ENCODE data around the gene CEP104.

CEP104 gene

DNA sequence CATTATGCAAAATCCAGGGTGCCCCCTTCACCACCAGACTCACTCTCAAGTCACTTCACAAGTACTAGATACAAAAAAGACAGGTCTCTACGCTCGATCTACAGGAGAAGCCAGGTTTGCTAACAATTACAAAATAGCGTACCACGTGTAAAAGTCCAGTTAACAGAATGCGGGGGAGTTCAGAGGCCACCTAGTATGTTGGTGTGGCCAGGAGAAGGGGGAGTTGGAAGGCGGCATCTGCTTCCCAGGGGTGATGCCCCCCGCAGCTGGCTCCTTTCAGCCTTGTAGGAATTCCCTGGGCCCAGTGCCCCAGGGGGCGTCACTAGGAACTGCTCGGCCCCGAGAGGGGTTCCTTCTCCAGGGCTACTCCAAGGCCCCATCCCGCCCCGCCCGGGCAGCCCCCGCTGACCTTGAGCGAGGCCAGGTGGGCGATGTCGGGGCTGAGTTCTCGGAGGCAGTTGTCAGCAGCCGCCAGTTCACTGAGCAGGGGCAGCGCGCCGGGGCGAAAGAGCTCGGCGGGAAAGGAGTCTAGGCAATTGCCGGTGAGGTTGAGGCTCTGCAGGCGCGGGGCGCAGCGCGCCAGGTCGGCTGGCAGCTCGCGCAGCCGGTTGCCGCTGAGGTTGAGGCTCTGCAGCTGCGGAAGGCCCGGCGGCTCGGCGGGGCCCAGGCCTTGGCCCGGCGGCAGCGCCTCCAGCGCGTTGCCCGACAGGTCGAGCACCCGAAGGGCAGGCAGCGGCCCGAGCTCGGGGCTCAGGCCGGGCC lies 61.4 kb downstream of the CEP104 start:
- no peak for DNase-seq

DNA sequence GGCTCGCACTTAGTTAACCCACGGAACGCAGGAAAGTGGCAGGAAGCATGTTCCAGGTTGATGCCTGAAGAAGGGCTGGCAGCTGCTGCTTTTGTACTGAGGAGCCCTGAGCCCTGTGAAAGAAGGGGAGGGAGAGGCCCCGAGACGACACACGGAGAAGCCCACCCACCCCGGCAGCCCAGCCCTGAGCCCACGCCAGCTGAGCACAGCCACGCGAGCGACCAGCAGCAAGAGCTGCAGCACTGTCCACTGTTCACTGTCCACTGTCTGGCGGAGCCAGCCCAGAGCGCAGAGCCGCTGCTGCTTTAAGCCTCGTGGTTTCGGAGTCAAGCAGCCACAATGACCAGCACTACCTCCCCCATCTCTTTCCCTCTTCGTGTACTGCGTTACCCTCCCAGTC lies 66.1 kb downstream of the CEP104 start:
- DNase-seq: no peak

DNA sequence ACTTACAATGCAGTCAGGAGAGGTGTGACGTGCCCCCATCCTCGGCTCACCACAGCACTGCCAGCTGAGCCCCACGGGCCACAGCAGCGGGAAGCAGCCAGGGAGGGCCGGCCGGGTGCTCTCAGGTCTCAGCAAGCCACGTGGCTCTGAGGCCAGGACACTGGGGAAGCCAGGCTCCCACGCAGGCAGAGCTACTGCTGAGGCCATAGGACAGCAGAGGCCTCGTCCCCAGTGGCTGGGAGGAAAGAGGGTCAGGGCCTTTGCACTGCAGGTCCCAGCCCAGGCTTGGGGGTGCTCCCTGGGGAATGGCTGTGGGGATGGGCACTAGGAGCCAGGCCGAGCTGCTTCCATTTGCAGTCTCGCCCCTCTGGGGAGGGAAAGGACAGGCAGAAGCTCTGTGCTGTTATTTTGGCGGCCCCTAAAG lies 66.5 kb downstream of the CEP104 start:
- no peak for DNase-seq

DNA sequence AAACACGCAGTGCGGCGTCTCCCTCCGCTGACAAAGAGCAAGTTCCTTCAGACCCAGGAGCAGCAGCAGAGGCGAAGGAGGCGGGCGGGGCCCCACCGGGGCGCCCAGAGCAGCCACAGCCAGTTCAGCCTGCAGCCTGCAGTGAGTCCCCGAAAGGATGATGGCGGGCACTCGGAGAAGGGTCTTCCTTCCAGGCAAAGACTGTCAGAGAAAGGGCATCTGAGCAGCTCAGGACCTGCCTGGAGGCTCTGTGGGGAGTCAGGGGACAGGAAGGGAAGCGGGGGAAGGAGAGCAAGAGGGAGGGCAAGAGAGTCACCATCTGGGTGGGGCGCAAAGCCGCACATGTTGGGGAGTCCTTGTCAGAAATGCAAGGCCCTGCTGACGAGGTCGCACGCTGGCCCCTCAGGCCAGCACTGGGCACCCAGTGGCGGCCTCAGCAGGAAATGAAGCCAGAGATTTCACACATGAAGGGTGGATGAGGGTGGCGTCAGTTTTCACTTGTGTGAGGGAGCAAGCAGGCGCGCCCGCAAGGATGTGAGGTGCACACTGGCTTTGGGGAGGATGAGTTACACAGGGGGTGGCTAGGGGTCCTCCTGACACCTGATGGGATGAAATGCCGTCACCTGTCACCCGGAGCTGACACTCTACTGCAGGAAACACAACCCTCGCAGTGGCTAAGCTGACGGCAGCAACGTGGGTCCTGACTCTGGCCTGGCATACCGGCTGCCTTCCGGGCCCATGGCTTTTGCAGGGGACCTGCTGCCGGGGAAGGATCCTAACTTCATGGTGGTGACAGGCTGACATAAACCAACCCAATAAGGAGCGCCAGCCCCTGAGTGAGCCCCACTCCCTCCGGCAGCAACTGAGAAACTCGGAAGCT lies 67.3 kb downstream of the CEP104 start:
- DNase-seq: no peak

DNA sequence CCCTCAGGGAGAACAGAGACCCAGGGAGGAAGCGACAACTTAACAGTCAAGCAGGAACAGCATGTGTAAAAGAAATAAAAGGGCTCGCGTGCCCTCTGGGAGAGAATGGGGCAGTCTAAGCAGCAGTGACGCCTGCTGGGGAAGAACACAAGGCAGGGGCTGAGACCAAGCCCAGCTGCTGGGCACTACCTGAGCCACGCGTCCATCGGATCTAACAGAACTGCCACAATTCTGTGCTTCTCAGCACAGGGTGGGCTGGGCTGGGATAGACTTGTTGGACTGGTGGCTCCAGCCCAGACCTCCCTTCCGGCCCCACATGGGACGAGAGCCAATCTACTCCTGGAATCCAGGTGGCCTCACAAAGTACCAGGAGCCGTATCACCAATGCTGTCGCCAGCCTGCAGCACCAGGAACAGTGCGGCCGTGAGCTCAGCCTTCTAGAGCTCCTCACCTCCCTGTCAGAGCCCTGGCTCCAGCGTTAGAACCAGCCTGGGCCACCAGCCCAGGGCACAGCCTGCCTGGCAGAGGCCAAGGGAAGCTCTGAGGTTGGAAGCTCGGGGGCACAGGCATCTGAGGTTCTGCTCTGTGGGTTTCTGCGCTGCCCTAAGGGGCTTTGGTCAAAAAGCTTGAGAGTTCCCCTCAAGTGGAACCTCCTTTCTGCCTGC lies 68.1 kb downstream of the CEP104 start:
- DNase-seq: no peak

DNA sequence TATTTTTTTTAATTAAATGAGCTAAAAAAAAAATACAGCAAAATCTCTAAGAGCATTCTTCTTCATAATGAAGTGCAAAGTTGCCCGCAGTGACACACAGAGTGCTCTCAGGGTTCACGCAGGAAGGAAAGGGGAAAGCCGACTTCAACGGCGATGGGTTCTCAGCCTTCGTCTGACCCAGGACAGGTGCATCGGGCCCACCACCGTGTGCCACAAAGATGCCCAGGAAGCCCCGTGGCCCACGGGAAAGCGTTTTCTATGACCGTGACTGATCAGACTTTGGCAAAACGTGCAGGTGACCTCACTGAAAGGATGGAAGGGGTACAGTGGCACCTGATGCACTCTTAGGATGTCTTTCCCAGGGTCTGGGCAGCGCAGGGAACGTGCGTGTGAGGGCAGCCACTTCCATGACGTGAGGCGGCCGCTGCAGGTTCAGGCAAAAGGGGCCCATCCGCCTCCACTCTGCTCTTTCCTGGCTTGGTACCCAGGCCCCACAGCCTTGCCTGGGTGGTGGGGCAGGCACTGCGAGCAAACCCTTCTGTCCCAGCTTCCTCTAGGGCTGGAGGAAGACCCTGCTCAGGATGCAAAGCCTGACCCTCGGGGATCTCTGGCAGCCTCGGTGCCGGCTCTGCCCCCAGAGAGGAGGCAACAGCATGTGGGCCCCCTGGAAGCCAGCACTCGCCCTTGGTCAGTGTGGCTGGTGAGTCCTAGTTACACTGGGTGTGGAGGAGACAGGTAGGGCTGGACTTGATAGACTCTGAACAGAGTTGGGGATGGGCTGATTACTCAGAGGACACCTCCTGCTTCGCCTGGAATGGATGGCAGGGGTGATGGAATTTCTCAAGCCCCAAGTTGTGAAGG lies 69.0 kb downstream of the CEP104 start:
- DNase-seq: no peak

DNA sequence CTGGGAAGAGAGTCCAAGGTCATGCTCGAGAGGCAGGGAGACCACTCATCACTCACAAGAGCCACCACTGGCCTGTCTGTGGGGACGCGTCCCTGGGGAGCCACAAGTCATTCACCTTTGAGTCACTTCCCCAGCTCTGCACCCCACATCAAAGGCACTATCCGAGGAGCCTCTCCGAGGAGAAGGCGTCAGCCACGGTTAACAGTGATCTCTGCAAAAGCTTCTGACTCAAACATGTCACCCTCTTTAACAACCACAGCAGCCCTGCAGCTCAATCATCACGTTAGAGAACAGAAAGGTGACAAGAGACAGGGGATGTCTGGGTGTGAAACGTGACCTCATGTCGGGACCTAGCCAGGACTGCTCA lies 69.7 kb downstream of the CEP104 start:
- DNase-seq: no peak

DNA sequence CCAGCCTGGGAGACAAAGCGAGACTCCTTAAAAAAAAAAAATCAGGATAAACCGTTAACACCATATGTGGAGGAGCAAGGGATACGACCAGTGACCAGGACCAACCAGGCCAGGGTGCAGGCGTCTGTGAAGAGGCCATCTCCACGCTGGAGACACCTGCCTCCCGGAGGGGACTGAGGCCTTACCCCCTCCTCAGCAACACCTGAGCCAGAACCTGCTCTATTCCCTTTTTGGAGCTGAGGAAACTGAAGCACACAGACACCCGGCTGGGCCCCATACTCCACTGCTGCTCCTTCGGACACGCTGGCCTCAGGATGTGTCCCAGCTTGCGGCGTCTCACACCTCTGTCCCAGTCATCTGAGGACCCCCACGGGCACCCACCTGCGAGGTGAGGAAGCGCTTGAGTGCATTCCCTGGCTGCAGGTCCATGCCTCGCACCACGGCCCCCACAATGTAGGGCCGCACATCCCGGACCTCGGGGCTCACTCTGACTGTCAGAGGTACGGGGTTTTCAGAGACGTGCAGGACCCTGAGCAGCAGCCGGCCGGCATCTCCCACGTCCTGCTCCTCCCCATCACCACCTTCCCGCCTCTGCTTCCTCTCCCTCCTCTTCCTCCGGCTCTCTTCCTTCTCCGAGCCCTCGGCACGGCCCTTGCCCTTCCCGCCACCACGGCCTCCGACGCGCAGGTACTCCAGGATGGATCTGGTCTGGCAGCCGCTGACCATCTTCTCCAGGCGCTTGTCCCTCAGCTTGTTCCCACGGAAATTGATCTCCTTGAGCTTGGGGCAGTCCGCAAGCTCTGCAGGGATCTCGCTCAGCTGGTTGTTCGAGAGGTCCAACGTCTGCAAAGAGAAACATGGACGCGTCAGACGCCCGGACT lies 70.3 kb downstream of the CEP104 start:
- DNase-seq: no peak

DNA sequence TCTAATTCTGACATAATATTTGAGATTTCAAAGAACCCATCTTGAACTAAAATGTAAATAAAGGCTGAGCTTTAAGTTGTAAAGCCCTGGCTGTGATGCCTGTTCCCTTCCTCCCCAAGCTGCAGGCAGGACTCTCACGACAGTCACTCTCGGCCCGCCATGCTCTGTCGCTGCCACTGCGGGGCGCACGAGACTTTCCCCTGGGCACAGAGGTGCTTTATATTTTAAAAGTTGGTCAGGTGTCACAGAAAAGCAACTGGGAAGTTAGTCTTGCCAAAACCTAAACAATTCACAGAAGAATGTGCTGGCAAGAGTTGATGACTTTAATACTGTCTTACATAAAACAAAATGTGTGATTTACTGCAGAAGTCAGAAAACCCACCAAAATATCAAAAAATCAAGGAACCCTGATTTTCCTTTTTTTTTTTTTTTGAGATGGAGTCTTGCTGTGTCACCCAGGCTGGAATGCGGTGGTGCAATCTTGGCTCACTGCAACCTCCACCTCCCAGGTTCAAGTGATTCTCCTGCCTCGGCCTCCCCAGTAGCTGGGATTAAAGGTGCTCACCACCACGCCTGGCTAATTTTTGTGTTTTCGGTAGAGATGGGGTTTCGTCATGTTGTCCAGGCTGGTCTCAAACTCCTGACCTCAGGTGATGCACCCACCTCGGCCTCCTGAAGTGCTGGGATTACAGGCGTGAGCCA lies 71.4 kb downstream of the CEP104 start:
- no peak for DNase-seq

DNA sequence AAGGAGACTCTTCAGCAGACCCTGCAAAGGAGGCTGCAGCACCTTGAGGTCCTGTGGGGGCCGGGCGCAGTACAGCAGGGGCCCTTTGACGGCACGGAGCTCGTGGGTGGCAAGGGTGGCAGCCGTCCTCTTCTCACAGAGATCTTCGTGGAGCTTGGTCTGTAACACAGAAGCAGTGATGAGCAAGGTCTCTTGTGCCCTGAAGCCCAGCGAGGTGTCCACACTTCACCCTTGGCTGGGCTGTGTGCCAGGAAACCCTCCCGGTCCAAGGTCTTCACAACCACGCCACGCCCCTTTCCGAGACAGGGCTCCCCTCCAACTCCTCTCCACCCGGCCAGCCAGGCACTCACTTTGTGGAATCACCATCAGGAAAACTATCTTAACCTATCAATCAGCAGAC lies 72.0 kb downstream of the CEP104 start:
- DNase-seq: no peak

DNA sequence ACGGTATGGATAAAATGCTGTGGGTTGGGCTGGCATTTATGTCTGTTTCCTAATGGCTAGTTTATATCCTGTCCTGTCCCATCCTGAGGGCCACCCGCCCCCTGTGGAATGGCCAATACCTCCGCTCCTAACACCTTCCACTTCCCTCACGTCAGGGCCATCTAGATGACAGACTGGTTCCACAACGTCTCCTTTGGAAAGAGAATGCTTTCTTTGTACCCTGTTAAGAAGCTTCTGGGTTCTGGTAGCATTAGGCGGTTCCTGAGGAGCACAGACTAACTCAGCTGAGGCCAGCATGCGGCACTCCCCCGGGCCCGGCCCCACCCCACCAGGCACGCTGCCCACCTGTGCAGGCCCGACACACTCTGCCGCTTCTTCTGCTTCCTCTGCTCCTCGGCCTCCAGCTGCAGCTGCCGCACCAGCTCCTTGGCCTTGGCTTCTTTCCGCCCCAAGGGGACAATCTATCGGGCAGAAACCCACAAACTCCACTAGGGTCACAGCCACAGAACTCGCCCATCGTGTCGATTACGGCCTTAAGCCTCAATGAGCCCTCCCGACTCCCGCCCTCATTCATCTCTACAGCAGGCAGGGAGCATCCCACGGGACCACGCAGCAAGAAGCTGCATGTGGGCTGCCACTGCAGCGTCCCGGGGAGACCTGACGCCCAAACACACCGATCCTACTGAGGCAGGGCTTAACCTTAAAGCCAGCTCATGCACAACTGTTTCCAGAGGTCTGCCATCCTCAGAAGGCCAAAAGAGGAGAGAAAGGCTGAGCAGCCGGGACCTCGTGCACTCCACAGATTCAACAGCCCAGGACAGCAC lies 73.1 kb downstream of the CEP104 start:
- DNase-seq: no peak

DNA sequence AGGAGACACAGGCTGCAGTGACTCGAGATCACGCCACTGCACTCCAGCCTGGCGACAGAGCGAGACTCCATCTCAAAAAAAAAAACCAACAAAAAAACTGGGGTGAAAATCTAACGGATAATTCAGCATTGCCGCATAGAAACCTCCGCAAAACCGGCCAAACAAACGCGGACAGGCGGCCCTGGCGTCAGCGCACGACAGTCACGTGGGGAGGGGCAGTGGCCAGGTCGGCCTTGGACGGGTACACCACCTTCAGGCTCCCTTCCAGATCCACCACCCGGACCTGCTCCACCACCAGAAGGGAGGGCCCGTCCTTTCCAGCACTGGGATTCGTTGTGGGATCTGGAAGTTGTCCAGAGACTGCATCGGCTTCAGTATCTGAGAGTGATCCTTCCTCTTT lies 76.1 kb downstream of the CEP104 start:
- no peak for DNase-seq

DNA sequence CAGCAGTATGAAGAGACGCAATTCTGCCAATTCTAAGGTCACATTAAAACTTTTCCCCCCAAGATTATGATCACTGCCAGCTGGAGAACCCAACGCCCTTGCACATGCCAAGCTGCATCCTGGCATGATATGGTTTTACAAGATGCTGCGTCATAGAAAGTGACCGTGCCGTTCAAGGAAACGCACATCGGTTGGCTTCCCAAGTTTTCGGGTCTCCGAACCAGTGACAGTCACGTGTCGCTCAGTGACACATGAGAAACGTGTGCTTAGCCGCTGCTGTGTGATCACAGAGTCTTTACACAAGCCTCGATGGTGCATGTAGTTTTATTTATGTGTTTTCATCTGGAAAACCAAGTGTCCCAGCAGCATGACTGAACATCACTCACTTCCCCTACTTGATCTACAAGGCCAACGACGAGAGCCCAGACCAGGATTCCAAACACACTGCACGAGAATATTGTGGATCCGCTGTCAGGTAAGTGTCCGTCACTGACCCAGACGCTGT lies 77.0 kb downstream of the CEP104 start:
- no peak for DNase-seq

DNA sequence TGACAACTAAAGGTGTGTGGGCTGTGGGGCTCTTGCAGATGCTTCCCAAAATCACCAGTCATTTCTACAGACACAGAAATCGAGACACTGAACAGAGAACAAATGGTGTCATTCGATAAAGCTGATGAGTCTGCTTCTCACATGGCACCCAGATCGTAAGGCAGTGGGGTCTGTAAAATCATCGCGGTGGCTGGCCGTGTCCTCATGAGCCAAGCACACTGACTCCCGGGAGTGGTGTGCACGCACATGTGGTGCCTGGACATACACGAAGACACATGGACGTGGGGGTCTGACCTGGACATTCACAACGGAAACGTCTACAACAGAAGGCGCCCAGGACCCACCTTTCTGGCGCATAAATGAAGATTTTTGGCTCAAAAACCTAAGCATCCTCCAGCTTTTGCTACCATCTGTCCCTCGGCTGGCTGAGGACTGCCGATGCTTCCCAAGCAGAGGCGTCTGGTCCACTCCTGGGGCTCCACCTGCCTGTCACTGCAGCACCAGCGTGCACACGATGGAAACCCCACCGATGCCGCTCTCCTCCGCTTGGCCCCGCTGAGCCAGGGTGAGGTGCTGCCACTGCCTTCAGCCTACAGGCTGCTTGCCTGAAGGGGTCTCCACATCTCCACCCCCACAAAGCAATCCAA lies 77.6 kb downstream of the CEP104 start:
- DNase-seq: no peak

DNA sequence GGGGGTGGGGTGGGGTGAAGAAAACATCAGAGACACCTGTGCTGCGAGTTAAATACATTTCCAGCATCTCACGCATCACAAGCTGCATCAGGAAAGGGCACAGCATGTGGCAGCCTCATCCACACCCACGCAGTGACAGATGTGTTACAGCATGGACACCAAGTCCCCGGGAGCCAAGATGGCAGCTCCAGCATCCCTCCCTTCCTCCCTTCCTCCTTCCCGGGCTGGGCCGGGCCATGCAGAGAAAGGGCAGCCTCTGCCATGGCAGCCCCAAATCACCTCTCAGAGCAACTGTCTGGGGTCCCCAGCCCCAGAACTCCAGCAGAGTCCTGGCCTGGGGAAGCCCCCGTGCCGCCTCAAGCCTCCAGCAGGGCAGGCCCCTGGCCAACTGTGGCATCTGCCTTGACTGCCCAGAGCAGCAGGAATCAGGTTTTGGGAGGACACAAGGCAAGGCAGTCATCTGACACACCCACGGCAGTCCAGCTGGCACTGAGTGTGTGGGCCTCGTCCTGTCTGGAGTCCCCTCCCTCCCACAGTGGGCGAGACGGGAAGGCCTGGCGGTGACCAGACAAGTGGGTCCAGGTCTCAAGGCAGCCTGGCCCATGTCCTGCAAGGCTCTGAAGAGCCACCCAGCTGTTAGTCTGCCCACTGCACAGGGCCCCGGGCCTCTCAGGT lies 78.3 kb downstream of the CEP104 start:
- DNase-seq: no peak

DNA sequence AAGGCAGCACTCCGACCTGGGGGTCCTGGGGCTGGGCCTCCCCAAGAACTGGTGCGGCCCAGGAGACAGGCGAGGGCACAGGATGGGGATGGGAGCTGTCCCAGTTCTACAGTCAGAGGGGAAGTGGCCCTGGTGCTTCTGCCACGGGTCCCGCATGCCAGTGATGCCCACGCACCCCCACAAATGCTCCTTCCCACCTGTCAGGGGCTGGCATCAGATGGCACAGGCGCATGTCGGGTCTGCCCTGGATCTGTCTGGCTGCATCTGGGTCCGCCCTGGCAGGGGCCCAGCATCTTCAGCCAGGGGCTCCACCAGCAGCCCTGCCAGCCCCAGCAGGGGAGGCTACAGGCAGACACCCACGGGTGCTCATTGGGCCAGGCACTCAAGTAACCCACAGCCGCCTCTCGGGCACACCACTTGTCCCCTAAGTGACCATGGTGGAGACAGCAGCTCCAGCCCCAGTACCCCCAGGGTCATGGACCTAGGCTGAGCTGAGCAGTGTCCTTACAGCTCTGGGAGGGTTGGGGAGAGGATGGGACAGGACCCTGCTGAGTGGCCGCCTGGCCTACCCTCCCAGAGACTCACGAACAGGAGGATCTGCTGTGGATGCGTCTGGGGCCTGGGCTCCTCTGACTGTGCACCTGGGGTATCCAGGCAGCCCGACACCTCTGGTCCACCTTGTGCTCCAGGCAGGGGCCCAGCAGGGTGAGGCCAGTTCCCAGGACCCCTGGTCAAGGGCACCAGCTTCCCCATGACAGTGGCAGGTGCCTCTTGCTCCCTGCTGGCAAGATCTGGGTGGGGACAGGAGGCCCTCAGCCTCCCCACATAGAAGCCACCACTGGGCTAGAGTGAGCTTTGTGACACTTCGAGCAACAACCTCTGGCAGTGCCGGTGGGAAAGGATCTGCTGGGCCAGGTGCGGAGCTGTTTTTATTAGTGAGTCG lies 79.1 kb downstream of the CEP104 start:
- DNase-seq: no peak

DNA sequence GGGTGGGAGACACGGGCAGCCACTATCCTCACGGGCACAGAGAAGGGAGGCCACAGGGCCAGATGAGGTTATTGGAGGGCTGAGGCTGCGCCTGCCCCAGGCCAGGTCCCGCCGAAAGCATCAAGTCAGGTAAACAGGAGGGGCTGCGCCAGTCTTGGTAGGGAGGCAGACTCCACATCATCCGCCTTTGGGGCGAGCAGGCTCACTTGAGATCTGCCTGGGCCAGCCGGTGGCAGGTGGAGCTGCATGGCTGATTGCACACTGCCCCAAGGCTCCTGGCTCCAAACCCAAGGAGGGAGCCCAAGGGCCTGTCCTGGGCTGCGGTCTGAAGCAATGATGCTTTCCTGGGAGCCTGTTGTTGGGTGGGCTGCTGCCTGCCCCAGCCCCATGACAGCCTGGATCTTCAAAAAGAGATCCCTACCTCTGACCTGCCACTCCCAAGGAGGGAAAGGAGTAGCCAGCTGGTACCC lies 79.9 kb downstream of the CEP104 start:
- no peak for DNase-seq
